HG03432 (cell line): Measurements from ENCODE around the gene VASN.

Source experiments
- ATAC-seq: cut with Tn5 transposase; IDR thresholded peaks from one replicate; pipeline ENCODE4 v1.9.1; 2021; ENCODE audit warnings: mild to moderate bottlenecking, moderate library complexity; ENCODE audit not compliant: unreplicated experiment

The VASN gene

GRCh38 chr16:4351880-4352279, 19.8 kb upstream of the VASN start:
- ATAC-seq = no peak

- ATAC-seq = no peak
These were observed 18.8 kb upstream of the VASN start for GRCh38 chr16:4352843-4353242.

GRCh38 chr16:4353675-4354074, 18.0 kb upstream of the VASN start:
- ATAC-seq = no peak

GRCh38 chr16:4354512-4355409, 16.9 kb upstream of the VASN start:
- ATAC-seq = no peak

GRCh38 chr16:4356820-4357219, 14.8 kb upstream of the VASN start:
- no peak for ATAC-seq

- ATAC-seq = no peak
These were observed 13.4 kb upstream of the VASN start for GRCh38 chr16:4358236-4358635.

- no peak for ATAC-seq
These were observed 12.7 kb upstream of the VASN start for GRCh38 chr16:4358831-4359561.

- ATAC-seq = no peak
These were observed 11.7 kb upstream of the VASN start for GRCh38 chr16:4359914-4360313.

GRCh38 chr16:4360538-4361021, 11.1 kb upstream of the VASN start:
- ATAC-seq = no peak

- ATAC-seq = no peak
These were observed 10.4 kb upstream of the VASN start for GRCh38 chr16:4361033-4361943.

GRCh38 chr16:4361944-4362311, 9.7 kb upstream of the VASN start:
- no peak for ATAC-seq

GRCh38 chr16:4362476-4363135, 9.0 kb upstream of the VASN start:
- no peak for ATAC-seq

GRCh38 chr16:4364196-4365013, 7.2 kb upstream of the VASN start:
- ATAC-seq = no peak

- ATAC-seq = peak; percentile 71
These were observed 6.6 kb upstream of the VASN start for GRCh38 chr16:4365014-4365406.

GRCh38 chr16:4365615-4366014, 6.0 kb upstream of the VASN start:
- no peak for ATAC-seq

GRCh38 chr16:4366016-4366415, 5.6 kb upstream of the VASN start:
- ATAC-seq = no peak

- no peak for ATAC-seq
These were observed 4.2 kb upstream of the VASN start for GRCh38 chr16:4367393-4367856.

GRCh38 chr16:4369007-4369733, 2.5 kb upstream of the VASN start:
- no peak for ATAC-seq

- no peak for ATAC-seq
These were observed 1.5 kb upstream of the VASN start for GRCh38 chr16:4370151-4370550.
